ENCODE data around the gene AGXT2.
"Not testable (repeated sequence)": the region's sequence is repeated elsewhere in the genome, so short reads cannot be mapped to it uniquely, and the experiment has no call there.

AGXT2 gene

DNA sequence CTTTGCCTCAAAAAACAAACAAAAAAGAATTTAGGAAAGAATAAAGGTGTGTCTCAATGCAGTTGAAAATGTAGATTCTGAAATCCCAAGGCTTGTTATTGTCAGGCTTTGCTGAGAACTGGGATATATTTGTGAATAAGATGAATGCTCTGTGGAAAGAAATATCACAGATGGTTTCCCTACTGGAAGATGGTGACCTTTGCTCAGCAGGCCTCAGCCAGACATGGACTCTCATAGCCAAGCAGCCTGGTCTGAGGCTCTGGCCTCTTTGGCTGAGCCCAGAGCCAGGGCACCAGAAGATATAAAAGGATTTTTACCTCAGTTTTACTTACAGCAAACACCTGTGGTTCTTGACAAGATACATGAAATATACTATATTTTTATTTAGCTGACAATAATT is 37.1 kb downstream of the AGXT2 start:
- DNase-seq = no peak

- DNase-seq = no peak
Measured at GRCh38 chr5:35009657-35010056, 38.1 kb downstream of the AGXT2 start.

GRCh38 chr5:35009019-35009418 is 38.7 kb downstream of the AGXT2 start:
- DNase-seq = no peak

GRCh38 chr5:35004771-35005170 is 43.0 kb downstream of the AGXT2 start:
- no peak for DNase-seq

DNA sequence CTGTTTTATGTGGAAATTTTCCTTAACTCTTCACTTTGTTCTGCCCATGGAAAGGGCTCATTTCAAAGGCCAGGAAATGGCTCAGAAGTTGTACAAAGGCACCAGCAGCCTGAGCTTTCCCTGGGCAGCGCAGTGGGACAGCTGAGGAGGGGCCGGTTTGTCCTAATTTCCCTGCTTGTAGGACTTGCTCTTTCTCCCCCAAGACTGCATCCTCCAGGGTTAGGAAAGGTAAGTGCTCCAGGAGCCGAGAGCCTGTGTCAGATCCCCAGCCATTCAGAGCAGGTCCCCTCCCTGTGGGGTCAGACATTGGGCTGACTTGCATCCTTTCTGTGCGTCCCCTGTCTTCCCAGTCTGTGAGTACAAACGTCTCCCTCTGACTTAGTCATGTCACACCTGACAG is 43.5 kb downstream of the AGXT2 start:
- no peak for DNase-seq

DNA sequence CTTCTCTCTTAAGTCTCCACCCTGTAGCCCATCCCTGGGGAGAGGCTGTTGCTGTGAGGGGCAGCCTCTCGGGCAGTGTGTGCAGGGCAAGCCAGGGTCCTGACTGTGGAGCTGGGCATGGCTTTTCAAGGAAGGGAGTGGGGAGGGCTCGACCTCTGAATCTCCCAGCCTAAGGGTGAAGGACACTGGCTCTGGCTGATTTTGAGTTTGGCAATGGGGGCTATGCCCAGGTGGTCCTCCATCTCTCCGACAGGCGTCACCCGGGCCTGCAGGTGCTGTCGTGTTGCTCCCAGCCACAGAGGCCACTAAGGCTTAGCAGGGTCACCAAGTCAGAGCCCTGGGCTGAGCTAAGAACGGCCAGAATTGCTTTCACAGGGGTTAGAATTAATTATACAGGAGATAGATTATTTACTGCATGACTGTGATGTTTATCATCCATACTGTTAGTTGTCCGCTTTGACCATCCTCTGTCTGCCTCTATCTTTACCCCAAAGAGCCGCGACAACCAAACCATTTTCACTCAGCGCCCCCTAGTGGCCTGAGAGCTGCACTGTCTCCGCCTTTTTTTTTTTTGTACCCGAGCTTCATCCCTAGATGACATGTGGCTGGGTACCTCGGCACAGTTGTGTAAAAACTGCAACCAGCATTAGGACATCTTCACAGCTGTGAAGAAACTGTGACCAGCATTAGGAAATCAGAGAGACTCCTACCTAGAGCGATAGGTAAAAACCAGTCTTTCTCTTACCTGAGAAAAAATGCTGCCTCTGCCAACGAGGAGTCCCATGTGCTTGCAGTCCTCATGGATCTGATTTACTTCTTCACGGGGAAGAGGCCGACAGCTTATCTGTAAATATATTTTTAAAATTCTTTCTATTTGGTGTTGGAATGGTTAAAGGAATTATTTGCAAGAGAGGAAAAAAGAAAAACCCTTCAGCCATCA is 44.5 kb downstream of the AGXT2 start:
- peak; percentile 25 to 42 for DNase-seq

- DNase-seq = no peak
Measured at GRCh38 chr5:35002459-35002858, 45.3 kb downstream of the AGXT2 start.

DNA sequence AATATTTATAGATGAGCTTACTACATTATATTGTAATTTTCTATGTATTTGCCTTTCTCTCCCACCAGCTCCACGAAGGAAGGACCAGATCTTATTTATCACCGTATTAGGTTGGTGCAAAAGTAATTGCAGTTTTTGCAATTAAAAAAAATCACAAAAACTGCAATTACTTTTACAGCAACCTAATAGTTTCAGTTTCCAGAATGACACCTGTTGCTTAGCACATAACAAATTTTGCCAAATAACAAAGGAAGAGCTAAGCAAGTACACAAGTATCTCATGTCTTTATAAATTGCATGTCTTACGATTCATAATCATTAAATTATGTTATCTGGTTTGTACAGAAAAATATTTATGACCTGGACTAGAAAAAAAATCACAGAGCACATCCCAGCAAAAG is 45.9 kb downstream of the AGXT2 start:
- no peak for DNase-seq

- no peak for DNase-seq
Measured at GRCh38 chr5:34998058-34998789, 49.5 kb downstream of the AGXT2 start.

GRCh38 chr5:34996261-34996660 is 51.5 kb downstream of the AGXT2 start:
- no peak for DNase-seq

DNA sequence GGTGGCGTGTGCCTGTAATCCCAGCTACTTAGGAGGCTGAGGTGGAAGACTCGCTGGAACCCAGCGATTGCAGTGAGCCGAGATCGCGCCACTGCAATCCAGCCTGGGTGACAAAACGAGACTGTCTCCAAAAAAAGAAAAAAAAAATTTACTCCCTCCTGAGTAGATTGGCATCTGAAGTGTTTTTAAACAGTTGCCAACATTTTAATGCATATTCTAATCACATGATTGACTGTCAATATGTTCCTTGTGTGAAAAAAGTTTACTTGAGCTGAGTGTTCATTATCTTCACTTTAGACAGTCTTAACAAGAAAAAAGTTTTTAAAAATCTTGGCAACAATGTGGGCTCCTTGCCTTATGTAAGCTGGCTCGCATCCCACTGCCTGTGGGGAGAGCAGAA is 53.8 kb downstream of the AGXT2 start:
- DNase-seq = no peak

- DNase-seq = no peak
Measured at GRCh38 chr5:34991486-34992238, 56.1 kb downstream of the AGXT2 start.

DNA sequence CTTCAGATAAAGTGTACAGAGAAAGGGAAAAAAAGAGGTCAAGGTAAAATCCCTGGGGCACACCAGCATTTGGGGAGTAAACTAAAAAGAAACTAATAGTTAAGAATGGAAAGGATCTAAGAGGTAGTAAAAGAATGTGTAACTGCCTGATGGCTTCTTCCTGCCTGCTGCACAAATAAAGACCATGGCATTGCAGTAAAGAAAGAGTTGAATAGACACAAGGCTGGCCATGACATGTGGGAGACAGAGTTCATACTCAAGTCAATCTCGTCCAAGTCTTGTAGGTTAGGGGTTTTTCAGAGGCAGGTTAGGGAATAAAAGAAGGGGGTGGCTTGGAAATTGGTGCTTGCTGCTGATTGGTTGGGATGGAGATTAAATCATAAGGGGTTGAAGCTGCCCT is 60.8 kb downstream of the AGXT2 start:
- DNase-seq = no peak

- no peak for DNase-seq
Measured at GRCh38 chr5:34982823-34983222, 64.9 kb downstream of the AGXT2 start.

GRCh38 chr5:34978681-34979080 is 69.1 kb downstream of the AGXT2 start:
- no peak for DNase-seq

GRCh38 chr5:34977934-34978613 is 69.7 kb downstream of the AGXT2 start:
- no peak for DNase-seq

DNA sequence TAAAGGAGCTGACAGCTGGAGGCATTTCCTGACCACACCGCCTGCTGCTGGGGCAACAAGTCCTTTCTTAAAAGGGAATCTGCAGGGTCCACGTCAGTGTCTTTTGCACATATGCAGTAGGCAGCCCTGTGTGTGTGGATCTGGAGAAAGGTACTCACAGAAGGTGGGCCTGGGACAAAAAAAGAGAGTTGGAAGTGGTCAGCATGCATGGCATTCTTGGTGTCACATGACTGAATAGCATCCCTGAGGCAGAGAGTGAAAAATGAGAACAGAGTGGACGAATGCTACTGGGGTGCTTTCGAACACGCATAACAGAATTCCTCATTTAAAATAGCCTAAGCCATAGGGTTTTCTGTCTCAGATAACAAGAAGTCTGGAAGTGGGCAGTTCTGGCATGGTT is 71.4 kb downstream of the AGXT2 start:
- DNase-seq = no peak

- DNase-seq = not testable (repeated sequence)
Measured at GRCh38 chr5:34971655-34972054, 76.1 kb downstream of the AGXT2 start.

DNA sequence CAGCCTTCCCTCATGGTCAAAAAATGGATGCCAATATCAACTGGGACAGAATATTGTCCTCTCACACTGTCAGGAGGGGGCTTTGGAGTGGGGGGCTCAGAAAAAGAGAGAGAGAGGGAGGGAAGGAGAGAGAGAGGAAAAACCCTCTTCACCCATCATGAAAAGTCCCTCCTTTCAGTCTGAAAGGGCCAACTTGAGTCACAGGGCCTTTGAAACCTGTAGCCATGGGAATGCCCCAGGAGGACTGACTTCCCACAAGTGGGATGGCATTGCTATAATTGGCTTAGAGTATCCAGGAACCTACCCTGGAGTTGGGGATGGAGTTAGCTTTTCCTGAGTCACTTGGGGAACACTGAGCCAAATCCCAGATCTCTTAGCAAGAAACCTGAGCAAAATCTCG is 77.2 kb downstream of the AGXT2 start:
- DNase-seq = no peak

- no peak for DNase-seq
Measured at GRCh38 chr5:34968258-34968657, 79.5 kb downstream of the AGXT2 start.

- no peak for DNase-seq
Measured at GRCh38 chr5:34967540-34967939, 80.2 kb downstream of the AGXT2 start.

DNA sequence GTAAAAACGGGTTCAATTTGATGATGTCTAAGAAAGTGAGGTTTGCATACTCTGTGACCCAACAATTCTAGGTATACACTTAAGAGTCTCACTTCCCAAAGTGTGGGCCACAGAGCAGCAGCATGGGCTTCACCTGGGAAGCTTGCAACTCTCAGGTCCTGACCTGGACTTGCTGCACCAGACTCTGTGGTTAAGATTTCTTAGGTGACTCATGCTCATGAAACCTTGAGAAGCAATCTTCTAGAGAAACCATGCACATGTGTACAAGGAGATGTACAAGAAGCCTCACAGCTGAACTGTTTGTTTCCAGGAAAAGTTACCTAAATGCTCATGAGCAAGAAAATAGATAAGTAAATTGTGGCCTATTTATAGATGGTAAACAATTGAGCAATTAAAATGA is 88.4 kb downstream of the AGXT2 start:
- DNase-seq = no peak

Measured in activated CD4-positive, alpha-beta T cell treated with anti-CD3 and anti-CD28 coated beads, Interleukin-2, amount 50 U/mL, for 4 hours (primary cell).